ENCODE data around the gene CCNL1. TPM values are rescaled to one million over a fixed set of nuclear protein-coding genes. Genes with fewer than 3 reads are reported as not detected.
"Not testable (repeated sequence)": the region's sequence is repeated elsewhere in the genome, so short reads cannot be mapped to it uniquely, and the experiment has no call there.

CCNL1 gene
- total RNA-seq, 1 donor, result 194 TPM

DNA sequence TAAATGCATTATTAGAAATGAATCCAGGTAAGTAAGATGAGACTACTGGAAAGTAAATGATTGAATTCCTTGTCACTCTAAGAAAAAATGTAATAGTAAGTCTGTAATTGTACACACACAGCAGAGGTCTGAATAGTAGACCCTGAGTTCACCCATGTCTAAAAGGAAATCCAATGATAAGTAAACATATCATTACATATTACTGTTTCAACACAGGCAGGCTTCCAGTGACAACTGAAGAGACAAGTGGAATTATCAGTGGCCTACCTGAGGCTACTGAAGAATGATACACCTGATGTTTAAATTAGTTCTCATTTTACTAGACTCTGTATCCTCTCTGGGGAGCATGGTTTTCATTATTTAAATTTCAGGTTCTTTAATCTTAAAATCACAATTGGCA, 6.2 kb upstream of the CCNL1 start:
- H3K4me2 ChIP-seq (ENCODE audit: insufficient read depth, low read length), result no peak overlapping the region
- no peaks in the 10 kb centered on the region for H4K20me1 ChIP-seq (ENCODE audit: insufficient read depth, low read length)
- TF ChIP-seq, protein P1, sequence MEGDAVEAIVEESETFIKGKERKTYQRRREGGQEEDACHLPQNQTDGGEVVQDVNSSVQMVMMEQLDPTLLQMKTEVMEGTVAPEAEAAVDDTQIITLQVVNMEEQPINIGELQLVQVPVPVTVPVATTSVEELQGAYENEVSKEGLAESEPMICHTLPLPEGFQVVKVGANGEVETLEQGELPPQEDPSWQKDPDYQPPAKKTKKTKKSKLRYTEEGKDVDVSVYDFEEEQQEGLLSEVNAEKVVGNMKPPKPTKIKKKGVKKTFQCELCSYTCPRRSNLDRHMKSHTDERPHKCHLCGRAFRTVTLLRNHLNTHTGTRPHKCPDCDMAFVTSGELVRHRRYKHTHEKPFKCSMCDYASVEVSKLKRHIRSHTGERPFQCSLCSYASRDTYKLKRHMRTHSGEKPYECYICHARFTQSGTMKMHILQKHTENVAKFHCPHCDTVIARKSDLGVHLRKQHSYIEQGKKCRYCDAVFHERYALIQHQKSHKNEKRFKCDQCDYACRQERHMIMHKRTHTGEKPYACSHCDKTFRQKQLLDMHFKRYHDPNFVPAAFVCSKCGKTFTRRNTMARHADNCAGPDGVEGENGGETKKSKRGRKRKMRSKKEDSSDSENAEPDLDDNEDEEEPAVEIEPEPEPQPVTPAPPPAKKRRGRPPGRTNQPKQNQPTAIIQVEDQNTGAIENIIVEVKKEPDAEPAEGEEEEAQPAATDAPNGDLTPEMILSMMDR (IDR thresholded peaks at IDR 0.05; ENCODE audit: extremely low read depth, low read depth, low read length), result no peak
- no peaks in the 10 kb centered on the region for H3K9me3 ChIP-seq (ENCODE audit: low read depth, low read length)
- no peak overlapping the region for H3K4me3 ChIP-seq (ENCODE audit: insufficient read depth, low read length)
- H3K36me3 ChIP-seq (ENCODE audit: insufficient read depth, low read length), result no peaks in the 10 kb centered on the region
- no peaks in the 10 kb centered on the region for H3K27me3 ChIP-seq (ENCODE audit: insufficient read depth, low read length)
- DNase-seq (ENCODE audit: insufficient read length, low spot score, missing footprints), result no peak
- no peak overlapping the region for H3K27ac ChIP-seq (ENCODE audit: low read depth, low read length)
- peaks cover 3% of the 10 kb centered on the region for H3K79me2 ChIP-seq (ENCODE audit: insufficient read depth, low read length)
- peaks cover 3% of the 10 kb centered on the region for H3K4me1 ChIP-seq (ENCODE audit: insufficient read depth, low read length)
- no peak overlapping the region for H2AFZ ChIP-seq (ENCODE audit: low read length)

DNA sequence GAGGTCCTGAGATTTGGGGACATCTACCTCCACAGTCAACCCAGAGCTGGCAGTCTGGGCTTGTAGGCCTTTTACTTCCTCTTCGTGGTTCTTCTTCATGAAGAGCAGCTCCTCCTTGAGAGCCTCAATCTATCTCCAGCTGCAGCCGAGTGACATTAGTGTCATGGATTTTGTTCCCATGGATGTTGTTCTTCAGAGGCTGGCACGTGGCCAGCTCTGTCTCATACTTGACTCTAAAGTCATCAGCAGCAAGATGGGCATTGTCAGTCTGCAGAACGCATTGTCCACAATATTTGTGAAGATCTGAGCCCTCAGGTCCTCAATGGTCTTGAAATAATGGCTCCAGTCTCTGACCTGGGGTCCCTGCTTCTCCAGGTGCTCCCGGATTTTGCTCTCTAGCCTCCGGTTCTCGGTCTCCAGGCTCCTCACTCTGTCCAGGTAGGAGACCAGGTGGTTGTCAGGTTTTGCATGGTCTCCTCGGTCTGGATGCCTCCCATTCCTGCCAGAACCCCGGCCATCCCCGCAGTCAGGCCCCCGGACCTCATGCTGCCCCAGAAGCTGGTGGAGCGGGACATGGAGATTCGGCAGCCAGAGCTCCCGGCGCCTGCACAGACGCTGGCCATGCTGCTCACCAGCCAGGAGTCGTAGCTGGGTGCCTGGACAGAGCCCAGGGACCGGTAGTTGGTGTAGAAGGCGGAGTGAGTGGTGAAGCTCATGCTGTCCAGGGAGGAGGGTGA, 3.4 kb upstream of the CCNL1 start:
- H3K27ac ChIP-seq (ENCODE audit: low read depth, low read length), result no peak overlapping the region
- peaks cover 10% of the 10 kb centered on the region for H4K20me1 ChIP-seq (ENCODE audit: insufficient read depth, low read length)
- H3K36me3 ChIP-seq (ENCODE audit: insufficient read depth, low read length), result peaks cover 8% of the 10 kb centered on the region
- no peaks in the 10 kb centered on the region for H3K9me3 ChIP-seq (ENCODE audit: low read depth, low read length)
- H3K79me2 ChIP-seq (ENCODE audit: insufficient read depth, low read length), result peaks cover 20% of the 10 kb centered on the region
- no peak overlapping the region for H2AFZ ChIP-seq (ENCODE audit: low read length)
- H3K4me3 ChIP-seq (ENCODE audit: insufficient read depth, low read length), result no peak overlapping the region
- no peak overlapping the region for H3K4me2 ChIP-seq (ENCODE audit: insufficient read depth, low read length)
- peaks cover 10% of the 10 kb centered on the region for H3K4me1 ChIP-seq (ENCODE audit: insufficient read depth, low read length)
- H3K27me3 ChIP-seq (ENCODE audit: insufficient read depth, low read length), result no peaks in the 10 kb centered on the region
- TF ChIP-seq, protein P1 (IDR thresholded peaks at IDR 0.05; ENCODE audit: extremely low read depth, low read depth, low read length), result no peak
- DNase-seq (ENCODE audit: insufficient read length, low spot score, missing footprints), result no peak

DNA sequence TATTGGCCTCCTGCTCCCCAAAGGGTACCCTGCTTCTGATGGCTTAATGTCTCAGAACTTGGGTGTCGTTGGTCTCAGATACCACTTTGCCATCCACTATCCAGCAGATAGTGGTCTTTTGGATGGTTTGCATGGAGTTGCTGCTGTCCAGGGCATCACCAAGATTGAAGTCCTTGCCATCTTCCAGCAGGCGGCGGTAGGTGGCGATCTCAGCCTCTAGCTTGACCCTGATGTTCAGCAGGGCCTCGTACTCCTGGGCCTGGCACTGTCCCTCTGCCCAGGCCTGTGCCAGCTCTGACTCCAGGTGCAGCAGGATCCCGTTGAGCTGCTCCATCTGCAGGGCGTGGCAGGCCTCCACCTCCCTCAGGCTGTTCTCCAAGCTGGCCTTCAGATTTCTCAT, 2.7 kb upstream of the CCNL1 start:
- DNase-seq (ENCODE audit: insufficient read length, low spot score, missing footprints); H3K4me2 ChIP-seq (ENCODE audit: insufficient read depth, low read length); H3K9me3 ChIP-seq (ENCODE audit: low read depth, low read length); H3K4me3 ChIP-seq (ENCODE audit: insufficient read depth, low read length); H3K27ac ChIP-seq (ENCODE audit: low read depth, low read length); H3K27me3 ChIP-seq (ENCODE audit: insufficient read depth, low read length); H2AFZ ChIP-seq (ENCODE audit: low read length): not testable (repeated sequence)
- Histone ChIP-seq H3K79me2 (ENCODE audit: insufficient read depth, low read length) (peaks cover 28% of the 10 kb centered on the region), H4K20me1 (ENCODE audit: insufficient read depth, low read length) (peaks cover 18% of the 10 kb centered on the region), H3K4me1 (ENCODE audit: insufficient read depth, low read length) (peaks cover 10% of the 10 kb centered on the region), H3K36me3 (ENCODE audit: insufficient read depth, low read length) (peaks cover 16% of the 10 kb centered on the region)
- TF ChIP-seq, protein P1 (IDR thresholded peaks at IDR 0.05; ENCODE audit: extremely low read depth, low read depth, low read length), result peak; percentile 35

DNA sequence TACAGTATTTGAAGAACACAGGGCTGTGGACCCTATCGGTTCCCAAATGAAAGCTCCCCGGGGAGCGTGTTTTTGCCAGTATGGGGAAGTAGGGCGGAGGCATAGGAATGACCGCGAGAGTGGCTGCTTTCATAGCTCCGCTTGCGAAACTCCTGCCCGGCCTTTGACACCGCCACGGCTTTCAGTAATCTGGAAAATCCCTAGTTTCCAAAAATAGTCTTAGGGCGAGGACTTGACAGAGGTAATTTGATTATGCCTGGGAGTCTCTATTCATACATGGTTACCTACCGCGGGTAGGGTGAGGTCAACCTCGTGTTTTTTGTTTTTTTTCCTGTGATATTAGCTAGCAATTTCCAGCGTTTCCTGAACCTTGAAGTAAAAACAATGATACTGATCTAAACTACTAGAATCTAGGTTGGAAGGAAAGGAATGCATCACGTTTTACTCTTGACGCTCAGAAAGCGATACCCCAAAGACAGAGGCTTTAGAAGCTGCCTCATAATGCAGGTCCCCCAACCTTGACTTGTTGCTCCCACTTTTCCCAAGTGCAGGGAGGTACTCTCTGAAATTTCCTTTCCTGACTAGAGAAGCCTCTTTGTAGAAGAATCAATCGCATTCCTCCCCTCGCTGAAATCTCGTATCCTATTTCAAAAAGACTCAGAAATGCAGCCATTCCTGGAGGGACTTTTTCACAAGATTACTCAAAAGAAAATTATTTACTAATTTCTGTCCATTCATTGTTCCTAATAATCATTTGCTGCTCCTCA, 894 bp upstream of the CCNL1 start:
- Histone ChIP-seq H4K20me1 (ENCODE audit: insufficient read depth, low read length) (peaks cover 35% of the 10 kb centered on the region), H3K36me3 (ENCODE audit: insufficient read depth, low read length) (peaks cover 34% of the 10 kb centered on the region), H3K4me2 (ENCODE audit: insufficient read depth, low read length) (peak overlapping the region; percentile 97), H3K79me2 (ENCODE audit: insufficient read depth, low read length) (peaks cover 45% of the 10 kb centered on the region), H2AFZ (ENCODE audit: low read length) (peak overlapping the region; percentile 69), H3K27me3 (ENCODE audit: insufficient read depth, low read length) (no peaks in the 10 kb centered on the region), H3K4me3 (ENCODE audit: insufficient read depth, low read length) (peak overlapping the region; percentile 73), H3K9me3 (ENCODE audit: low read depth, low read length) (no peaks in the 10 kb centered on the region), H3K27ac (ENCODE audit: low read depth, low read length) (peak overlapping the region; percentile 100), H3K4me1 (ENCODE audit: insufficient read depth, low read length) (peaks cover 26% of the 10 kb centered on the region)
- TF ChIP-seq, protein P1 (IDR thresholded peaks at IDR 0.05; ENCODE audit: extremely low read depth, low read depth, low read length), result no peak
- peak; percentile 89 for DNase-seq (ENCODE audit: insufficient read length, low spot score, missing footprints)
